ENCODE results near the gene AFF3.

GRCh38 chr2:99602476-99602875, 539.9 kb downstream of the AFF3 start:
- TF ChIP-seq CTCF (IDR thresholded peaks at IDR 0.05; ENCODE audit: poor library complexity): no peak
- TF ChIP-seq EZH2phosphoT487 (IDR thresholded peaks at IDR 0.05; ENCODE audit: low read depth, severe bottlenecking, unreplicated experiment): no peak
- TF ChIP-seq EZH2 (IDR thresholded peaks at IDR 0.05; ENCODE audit: borderline replicate concordance): no peak

Measured in hepatocyte (in vitro differentiated cells).